Measurements from ENCODE around the gene MTMR12.

- no peak for TF ChIP-seq CTCF (conservative IDR thresholded peaks at IDR 0.05)
- no peak for TF ChIP-seq EZH2 (IDR thresholded peaks at IDR 0.05; ENCODE audit: low read depth)
These were observed 81.5 kb downstream of the MTMR12 start for GRCh38 chr5:32231241-32231640.
